ENCODE results near the gene CDX1. TPM values are rescaled to one million over a fixed set of nuclear protein-coding genes. Genes with fewer than 3 reads are reported as not detected.

The CDX1 gene
- total RNA-seq, 1 donor from 2014 or later = 0.31 TPM

DNA sequence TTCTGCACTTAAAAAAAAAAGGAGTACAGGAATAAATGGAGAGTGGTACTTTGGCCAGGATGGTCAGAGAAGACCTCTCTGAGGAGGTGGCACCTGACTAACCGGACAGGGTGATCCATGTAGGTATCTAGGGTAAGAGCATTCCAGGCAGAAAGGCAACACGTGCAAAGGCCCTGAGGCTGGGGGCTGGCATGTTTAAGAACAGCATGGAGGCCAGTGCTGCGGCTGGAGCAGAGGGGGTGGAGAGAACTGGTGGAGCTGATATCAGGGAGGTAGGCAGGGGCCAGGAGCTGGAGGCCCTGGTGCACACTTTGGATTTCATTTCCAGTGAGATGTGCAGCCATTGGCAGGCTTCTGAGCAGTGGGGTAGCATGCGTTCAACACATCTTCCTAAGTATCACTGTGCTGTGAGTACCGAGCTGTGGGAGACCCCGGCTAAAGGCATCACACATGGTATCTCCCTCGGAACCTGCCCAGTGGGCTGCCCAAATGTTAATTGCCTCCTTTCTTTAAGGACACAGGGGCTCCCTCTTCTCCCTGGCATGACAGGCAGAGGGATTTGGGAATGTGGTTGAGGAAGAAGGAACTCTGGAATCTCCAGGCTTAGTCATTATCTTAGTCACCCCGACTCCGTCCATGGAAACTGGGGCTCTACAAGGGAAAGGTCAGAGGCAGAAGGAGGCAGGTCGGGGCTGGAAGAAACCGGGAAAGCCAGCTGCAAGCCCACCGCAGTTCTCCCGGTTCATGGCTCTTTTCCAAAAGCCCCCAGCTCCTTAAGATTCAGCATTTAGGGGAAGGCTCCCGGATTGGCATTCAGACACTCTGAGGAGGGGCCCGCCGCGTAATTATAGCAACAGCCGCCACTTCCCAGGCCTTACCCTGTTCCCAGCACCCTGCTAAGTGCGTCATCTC lies 41.9 kb downstream of the CDX1 start:
- DNase-seq = no peak

DNA sequence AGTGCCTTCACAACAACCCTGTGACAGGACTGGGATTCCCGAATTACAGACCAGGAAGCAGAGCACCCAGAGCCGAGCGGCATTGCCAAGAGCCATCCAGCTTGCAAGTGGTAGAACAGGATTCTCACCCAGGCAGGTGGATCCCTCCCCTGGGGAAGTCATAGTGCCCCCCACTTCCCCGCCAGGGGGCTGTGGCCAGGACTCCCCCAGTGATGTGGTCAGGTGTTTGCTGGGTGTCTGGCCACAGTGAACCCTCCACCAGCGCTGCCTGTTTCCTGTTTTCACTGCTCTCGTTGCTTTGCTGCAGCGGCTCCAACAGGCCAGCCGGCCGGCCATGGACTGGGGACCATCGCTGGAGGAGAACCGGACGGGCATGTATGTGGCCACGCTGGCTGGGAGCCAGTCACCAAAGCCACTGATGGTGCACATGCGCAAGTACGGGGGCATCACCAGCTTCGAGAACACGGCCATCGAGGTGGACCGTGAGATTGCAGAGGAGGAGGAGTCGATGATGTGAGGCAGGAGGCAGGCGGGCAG lies 42.6 kb downstream of the CDX1 start:
- DNase-seq = peak; percentile 35

DNA sequence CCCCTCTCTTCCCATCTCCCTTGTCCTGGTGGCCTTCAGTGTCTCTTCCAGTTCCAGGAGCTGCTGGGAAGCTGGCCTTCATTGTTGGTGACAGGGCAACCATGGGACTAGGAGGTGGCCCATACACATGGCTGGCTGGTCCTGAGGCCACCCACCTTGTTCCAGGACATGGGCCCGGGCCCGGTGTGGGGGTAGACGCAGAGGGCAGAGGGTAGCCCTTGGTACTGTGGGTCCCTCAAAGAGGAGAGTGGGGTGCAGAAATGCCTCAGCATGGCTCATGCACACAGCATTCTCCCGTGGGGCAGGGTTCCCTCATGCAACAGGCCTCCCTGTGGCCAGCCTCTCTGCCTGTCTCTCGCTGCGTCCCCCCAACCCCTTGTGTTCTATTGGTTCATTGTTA lies 44.1 kb downstream of the CDX1 start:
- no peak for DNase-seq

DNA sequence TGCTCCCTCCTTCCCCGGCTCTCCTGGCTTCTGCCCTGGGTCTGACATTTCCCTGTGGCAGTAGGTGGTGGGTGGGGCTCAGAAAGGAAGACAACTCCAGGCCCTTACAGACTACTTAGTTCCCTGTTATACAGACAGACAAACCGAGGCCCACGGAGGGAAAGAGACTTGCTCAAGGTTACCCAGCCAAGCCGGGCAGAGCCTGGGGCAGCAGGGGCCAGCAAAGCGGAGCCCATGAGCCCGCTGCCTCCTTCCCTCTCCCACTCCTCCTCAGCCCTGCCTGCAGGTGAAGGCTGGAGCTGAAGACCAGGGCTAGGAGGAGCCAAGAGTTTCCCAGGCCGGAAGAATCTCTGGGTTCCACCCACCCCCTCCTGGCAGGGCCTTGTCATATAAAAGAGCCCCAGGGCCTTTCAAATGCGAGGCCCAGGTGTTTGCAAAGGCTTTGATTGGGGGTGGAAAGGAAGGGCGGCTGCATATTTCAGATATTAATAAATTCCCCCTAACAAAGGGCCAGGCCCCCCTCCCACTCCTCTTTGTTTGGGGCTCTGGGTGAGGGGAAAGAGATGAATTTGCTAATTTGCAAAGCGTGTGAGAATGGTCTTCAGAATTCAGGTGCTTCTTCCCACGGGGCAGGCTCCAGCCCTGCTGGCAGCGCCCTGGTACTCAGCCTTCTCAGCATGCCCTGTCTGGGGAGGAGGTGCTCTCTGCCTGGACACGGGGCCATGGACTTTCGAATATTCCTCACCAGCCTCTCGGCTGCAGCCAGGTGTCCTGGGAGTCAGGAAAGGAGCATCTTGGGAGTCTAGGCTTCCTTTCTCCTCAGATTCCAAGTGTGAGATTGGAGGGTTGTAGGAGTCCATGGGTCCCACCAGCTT lies 44.8 kb downstream of the CDX1 start:
- no peak for DNase-seq

DNA sequence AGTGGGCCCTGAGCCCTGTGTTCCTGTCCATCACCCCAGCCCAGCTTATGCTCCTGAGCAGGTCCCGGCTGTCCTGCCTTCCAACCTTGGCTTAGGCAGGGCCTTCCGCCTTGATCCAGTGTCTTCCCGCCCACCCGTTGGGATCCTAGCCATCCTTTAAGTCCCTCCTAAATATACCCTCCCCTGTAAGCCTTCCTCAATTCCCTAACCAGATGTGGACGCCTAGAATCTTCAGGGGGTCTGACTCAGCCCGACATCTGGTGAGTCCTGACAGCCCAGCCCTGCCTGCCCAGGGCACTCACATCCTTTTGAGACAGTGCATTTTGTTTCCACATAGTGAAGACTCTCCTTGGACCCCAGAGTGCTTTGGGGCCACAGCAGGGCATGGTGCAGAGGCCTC lies 47.0 kb downstream of the CDX1 start:
- peak; percentile 62 for DNase-seq

DNA sequence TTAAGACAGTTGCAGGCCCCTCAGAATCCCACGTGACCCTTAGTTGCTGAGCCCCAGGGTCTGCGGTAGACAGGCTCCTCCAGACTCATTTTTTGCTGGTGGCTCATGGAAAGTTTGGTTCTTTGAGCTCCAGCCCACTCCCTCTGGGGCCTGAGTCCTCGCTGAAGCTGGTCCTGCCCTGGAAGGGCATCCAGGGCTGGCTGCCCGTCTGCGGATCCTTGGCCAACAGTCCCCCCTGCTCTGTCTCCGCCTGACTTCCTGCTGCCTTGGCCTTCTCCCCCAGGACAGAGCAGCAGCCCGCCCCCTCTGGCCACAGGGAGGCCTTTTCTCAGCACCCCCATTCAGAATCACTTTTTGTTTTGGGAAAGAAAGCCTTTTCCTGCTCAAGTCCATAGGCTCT lies 47.7 kb downstream of the CDX1 start:
- no peak for DNase-seq

DNA sequence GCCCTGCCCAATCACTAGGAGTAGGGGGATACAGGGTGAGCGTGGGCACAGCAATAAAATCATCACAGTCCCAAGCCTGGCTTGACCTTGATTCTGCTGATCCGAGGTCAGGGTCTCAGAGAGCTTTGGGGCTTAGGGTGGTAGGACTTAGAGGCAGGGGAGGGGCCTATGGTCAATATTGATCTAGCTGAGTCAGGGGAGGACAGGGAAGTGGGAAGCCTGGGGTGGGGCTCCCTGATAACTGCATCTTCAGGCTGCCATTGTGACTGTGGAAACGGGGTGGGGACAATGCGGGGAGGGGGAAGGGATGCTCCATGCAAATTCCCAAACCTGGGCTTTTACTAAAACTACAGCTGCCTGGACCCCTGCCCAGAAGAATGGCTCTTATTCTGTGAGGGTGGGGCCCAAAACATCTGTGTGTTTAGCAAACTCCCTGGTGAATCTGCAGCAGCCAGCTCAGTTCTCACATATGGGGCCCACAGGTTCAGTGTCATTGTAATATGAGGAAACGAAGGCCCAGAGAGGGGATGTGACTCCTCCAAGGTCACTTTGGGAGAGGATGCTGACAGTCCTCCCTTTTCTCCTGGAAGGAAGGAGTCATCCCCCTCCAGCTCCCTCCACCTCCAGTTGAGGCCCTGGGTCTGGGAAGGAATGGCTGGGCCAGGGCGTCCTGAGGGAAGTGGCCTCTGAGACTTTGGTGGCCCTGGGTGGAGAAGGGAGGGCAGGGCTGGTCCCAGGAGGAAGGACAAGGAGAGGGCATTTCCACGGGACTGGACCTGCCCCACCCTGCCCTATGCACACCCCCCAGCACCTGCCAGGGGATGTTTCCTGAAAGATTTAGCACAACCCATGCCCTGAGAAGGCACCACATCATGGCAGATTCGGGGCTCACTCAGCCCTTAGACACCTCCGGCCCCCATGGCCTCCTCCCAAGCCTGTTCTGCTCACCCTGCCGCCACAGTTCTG lies 49.7 kb downstream of the CDX1 start:
- peak; percentile 83 for DNase-seq

DNA sequence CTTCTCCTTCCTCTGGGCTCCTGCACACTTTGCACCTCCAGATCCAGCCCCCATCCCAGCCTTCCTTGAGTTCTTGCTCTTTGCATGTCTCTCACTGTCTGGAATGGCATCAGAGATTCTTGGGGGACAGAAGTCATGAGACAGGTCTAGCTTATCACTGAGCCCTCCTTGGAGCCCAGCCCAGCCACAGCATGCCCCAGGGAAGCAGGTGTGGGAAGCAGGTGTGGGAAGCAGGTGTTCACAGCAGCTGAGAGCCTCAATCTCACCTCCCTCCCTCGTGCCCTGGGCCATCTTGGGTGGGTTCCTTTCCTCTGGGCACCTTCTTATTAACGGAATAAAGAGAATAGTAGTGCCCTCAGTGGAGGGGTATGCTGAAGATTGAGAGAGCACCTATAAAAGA lies 50.5 kb downstream of the CDX1 start:
- no peak for DNase-seq

DNA sequence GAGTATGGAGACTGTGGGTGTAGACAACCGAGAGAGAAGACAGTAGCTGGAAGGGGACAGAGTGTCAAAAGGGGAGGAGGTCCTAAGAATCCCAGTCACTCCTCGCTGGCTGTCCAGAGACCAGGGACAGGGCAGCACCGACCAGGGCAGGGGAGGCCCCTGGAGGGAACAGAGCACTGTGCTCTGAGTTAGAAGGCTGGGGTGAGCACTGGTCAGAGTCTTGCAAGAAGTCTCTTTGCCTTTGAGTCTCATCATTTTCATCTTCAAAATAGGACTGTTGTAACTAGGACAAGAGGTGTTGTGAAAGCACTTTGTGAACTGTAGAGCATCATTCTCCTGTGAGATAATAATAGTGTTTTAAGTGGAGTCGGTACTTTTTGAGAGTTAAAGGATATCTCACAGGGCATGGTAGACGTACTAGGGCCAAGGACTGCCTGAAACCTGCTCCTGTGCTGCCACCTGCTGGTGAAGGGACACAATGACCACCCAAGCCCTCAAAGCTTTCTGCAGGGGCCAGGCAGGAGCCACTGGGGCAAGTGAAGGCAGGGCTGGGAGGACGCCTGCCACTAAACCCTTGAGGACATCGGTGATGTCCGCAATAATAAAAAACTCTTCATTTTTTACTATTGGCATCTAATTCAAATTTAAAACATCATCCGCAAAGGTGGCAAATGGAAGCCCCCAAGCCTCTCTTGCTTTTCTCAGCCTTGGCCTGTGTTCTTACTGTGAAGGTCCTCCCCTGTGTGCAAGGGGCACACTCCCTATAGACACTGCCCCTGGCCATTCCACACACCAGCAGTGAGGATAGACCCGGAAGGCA lies 51.5 kb downstream of the CDX1 start:
- peak; percentile 93 for DNase-seq

DNA sequence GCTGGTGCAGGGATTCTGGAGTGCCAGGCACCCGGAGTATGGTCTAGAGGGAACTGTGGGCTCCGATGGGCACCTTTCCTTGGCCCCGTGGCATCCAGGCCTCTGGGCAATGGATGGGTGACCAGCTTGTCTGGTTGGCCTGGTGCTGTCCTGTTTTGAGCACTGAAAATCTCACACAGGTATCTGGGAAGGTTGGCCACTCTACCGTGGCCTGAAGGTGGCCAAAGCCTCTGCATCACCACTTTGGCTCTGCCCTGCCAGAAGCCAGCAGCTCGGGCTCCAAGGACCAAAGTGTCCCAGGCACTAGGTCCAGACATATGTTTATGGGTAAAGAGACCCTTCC lies 52.1 kb downstream of the CDX1 start:
- DNase-seq = no peak

DNA sequence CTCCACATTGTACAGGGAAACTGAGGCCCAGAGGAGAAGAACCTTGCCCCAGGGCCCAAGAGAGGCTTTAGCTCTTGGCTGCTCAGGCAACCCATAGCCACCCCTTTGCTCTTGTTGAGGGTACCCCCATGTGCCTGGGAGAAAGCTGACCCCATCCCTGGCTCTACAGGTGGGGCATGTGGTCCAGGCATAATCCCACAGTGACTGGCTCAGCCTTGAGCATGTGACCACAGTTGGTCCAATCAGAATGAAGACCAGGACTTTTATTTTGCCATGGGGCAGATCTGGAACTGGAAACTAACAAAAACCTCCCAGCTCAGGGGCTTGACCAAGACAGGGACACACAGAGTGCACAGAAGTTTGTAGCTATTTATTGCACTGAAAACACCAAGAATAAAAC lies 52.6 kb downstream of the CDX1 start:
- no peak for DNase-seq

DNA sequence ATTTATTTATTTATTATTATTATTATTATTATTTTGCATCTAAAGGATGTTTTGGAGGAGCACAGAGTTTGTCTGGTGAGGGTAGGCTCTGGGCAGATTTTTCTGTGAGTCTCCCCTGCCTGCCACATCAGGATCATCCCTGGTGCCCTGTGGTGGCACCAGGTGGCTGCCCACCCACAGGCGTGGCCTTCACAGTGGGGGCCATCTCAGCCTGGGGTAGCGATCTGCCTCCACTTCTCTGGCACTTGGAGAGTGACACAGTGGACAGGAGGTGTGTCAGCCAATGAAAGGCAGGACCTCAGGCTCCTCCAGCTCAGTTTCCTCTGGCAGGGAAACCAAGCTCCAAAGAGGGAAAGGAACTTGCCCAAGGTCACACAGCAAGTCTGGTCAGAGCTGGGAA lies 53.3 kb downstream of the CDX1 start:
- DNase-seq = no peak

DNA sequence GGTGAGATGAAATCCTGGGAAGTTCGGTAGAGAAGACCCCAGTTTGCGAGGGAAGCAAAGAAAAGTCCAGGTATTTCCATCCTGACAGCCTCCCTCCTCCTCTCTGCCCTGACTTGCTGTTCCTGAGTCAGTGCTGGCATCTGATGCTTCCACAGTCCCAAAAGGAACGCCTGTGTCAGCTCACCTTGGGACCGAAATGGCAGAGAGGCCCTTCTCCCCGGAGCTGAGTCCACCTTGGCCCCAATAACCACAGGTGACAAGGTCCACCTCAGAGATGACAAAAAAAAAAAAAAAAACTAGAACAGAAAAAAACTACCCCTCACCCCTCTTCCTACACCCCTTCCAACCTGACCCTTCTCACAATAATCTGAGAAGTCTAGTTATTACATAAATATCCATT lies 54.9 kb downstream of the CDX1 start:
- DNase-seq = no peak

DNA sequence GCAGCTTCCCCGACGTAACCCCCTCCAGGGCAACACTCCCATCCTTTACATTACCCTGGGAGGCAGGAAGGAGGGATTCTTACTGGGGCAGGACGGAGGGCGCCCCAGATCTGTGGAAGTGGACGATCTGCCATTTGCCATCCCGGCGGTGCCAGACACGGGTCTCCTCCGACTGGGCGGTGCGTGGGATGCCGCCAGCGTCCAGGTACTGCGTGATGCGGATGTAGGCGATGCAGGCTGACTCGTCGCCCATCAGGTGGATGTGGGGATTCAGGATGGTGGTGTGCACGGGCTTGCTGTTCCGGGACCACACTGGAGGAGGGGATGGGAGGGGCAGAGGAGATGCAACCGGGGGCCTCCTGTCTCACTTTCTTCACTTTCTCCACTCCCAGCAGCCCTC lies 56.3 kb downstream of the CDX1 start:
- DNase-seq = no peak

DNA sequence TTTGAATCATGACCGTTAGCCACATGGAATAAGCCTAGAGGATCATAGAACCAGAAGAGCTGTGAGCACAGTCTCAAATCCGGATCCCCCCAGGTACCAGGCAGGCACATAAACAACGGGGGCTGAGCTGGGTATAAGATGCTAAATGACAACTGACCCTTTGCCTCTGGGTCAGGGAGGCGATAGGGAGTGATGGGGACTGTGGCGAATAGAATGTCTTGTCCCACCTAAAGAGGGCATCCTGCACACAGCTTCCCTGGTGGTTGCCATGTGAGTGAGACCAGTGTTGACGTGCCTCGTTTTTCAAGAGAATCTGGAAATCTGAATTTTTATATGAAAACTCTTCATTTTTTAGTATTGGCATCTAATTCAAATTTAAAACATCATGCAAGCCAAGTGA lies 56.9 kb downstream of the CDX1 start:
- no peak for DNase-seq

DNA sequence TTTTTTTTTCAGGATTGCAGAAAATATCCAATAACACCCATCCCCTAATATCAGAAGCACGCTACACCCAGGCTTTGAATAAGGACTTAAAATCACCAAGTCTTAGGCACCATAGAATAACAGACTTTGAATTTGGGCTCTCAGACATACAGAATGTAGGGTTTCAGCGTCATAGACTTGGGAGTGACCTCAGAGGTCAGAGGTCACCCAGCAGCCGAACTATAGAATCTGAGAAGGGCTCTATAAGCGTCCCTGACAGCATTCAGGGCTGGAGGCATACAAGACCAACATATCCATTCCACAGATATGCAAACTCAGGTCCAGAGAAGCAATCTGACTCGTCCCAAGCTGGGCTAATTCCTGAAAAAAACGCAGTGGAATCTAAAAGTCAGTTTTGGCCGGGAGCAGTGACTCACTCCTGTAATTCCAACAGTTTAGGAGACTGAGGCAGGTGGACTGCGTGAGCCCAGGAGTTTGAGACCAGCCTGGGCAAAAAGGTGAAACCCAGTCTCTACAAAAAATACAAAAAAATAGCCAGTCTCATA lies 58.0 kb downstream of the CDX1 start:
- DNase-seq = no peak

DNA sequence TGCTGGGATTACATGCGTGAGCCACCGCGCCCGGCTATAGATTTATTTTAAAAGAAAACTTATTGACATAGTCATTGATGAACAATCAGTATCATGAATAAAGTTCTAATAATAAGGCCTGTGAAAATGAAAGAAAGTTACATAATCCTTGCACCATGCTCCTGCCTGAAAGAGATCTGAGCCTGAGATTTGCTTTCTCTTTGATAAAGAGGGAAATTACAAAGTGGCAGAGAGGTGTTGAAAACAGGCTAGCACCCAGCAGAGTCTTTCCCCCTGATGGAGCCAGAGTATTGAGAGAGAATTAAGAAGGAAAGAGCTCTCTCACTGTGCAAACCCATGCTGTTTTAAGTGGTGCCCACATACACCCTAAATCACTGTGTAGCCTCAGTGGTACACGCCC lies 60.5 kb downstream of the CDX1 start:
- DNase-seq = no peak

DNA sequence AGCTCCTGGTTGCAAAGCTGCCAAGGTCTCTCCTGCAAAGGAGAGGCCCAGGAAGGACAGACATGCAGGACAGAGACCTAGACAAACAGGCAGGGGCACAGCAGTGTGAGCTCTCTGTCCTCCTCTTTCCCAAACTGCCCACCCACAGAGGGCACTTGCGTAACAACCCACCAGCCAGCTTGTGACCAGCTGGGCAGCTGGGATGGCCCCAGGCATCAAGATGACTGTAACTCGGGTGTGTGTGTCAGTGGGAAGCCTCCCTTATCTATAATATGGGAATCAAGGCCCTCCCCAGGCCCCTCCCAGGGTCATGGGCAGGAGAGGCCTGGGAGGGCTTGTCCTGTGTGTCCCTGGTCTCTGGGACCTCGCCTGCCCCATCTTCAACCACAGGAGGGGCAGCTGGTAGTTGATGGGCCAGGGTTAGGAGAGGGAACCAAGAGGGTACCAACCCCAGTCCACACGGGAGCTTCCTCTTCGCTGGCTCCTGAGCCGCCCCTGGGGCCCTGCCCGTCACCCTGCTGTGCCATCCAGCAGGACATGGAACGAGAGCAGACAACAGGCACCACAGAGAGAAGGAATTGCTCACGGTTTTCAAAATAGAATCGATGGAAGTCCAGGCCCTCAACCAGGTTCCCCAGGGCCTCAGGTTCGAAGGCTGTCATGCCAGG lies 61.2 kb downstream of the CDX1 start:
- no peak for DNase-seq

DNA sequence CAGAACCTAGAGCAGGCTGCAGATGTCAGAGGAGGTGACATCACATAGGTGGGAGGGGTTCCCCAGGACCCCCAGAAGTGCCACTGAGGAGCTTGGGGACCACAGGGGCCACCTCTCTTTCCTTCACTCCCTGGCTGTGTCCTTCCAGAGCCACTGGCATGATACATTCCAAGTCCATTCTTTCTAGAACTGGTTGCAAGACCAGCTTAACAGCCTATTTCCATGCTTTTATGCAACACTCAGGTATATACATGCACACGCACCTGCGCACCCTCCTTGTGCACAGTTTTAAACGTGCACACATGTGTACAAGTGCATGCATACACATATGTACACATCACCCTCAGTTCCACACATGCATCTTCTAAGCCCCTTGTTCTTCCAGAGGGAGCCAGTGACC lies 63.0 kb downstream of the CDX1 start:
- no peak for DNase-seq

DNA sequence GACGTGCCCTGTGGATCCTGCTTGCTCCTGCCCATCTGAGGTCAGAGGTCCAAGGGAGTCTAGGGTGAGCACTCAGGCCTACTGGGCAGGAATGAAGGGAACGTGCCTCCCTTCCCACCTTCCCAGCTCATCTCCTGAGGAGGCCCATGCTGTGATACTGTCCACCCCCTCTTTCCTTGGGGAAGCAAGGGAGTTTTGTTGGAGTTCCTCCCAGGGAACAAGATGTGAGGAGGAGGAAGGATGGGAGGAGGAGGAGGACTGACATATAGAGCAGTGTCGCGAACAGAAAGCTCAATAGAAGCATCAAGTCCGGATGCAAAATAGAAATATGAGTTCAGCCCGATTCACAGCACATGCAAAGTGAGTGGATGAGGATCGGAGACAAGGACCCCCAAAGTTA lies 64.3 kb downstream of the CDX1 start:
- no peak for DNase-seq
